Tibial artery (tissue), 4 donors: Measurements from ENCODE around the gene CAPN7.
A peak's percentile ranks its signal among the peaks of the same experiment; 100 is the strongest.

Experiments
- DNase-seq, 2 donors: peaks; one replicate each; pipeline ENCODE4 v3.0.0-alpha.2; 2019
- H3K27ac ChIP-seq, 2 donors: fragments of 200-600 bp; sonication (generic) in 1 of 2; 1 replicate in 1 of 2; 2 replicates in 1 of 2; pipeline ENCODE4 v1.5.1; 2018 to 2019; ENCODE audit warnings: mild to moderate bottlenecking in 1 of 2
- H3K27me3 ChIP-seq, 2 donors: fragments of 200-600 bp; sonication (generic) in 1 of 2; one replicate each; pipeline versions ENCODE4 v1.5.1 to v1.6.0; 2016 to 2019
- H3K36me3 ChIP-seq, 3 donors: fragments of 200-600 bp; sonication (generic) in 2 of 3; one replicate each; pipeline ENCODE4 v1.5.1; 2016 to 2019; ENCODE audit warnings: mild to moderate bottlenecking in 2 of 3
- H3K4me1 ChIP-seq, 4 donors: fragments of 200-600 bp; sonication (generic) in 2 of 4; 1 replicate in 3 of 4; 2 replicates in 1 of 4; pipeline ENCODE4 v1.5.1; 2016 to 2019
- H3K4me3 ChIP-seq, 2 donors: fragments of 200-600 bp; sonication (generic) in 1 of 2; 1 replicate in 1 of 2; 2 replicates in 1 of 2; pipeline ENCODE4 v1.5.1; 2018 to 2019; ENCODE audit warnings: mild to moderate bottlenecking in 2 of 2
- H3K9me3 ChIP-seq, 3 donors: fragments of 200-600 bp; sonication (generic) in 1 of 3; one replicate each; pipeline ENCODE4 v1.5.1; 2016 to 2019
- CTCF ChIP-seq, 2 experiments: fragments of 200-600 bp in 1 of 2; fragments of 450-650 bp in 1 of 2; IDR thresholded peaks; one replicate each; pipeline ENCODE4 v1.5.1; 2017 to 2019; ENCODE audit warnings: antibody characterized with exemption in 2 of 2, mild to moderate bottlenecking in 1 of 2, moderate library complexity in 1 of 2
- intact Hi-C: fragments of 100-400 bp; cut with DNase I; formaldehyde crosslinking; loops from one replicate; pipeline ENCODE4 v1.15.0; 2023; ENCODE audit warnings: low total_unique reads

CAPN7 gene

GRCh38 chr3:15262021-15262420 is 56.0 kb downstream of the CAPN7 start:
- Histone ChIP-seq H3K27ac (peak overlapping the region in 1 of 2 donors; percentile 2), H3K27me3 (no peaks in the 10 kb centered on the region), H3K36me3 (peaks cover 14 to 47% (median 40%) of the 10 kb centered on the region in 3 donors), H3K4me1 (peaks cover 0 to 26% (median 8%) of the 10 kb centered on the region in 4 donors), H3K4me3 (no peak overlapping the region), H3K9me3 (no peaks in the 10 kb centered on the region)
- TF ChIP-seq CTCF (IDR thresholded peaks at IDR 0.05), result no peak
- DNase-seq, result peak in 1 of 2 donors; percentile 60
- intact Hi-C loops, result no loop called here

- H3K27ac ChIP-seq, result peak overlapping the region; percentile 15 to 44
- intact Hi-C loops, result no loop called here
- DNase-seq, result peak in 1 of 2 donors; percentile 60
These were observed 57.1 kb downstream of the CAPN7 start for GRCh38 chr3:15263120-15263519.

GRCh38 chr3:15263926-15264325 is 57.9 kb downstream of the CAPN7 start:
- H3K36me3 ChIP-seq, result peaks cover 11 to 30% (median 21%) of the 10 kb centered on the region in 3 donors
- H3K27ac ChIP-seq, result peak overlapping the region; percentile 15 to 44
- no peak overlapping the region for H3K4me3 ChIP-seq
- H3K27me3 ChIP-seq, result no peaks in the 10 kb centered on the region
- no peaks in the 10 kb centered on the region for H3K9me3 ChIP-seq
- intact Hi-C loops, result no loop called here
- peaks cover 0 to 32% (median 15%) of the 10 kb centered on the region in 4 donors for H3K4me1 ChIP-seq
- no peak for TF ChIP-seq CTCF (IDR thresholded peaks at IDR 0.05)
- no peak for DNase-seq

More at GRCh38 chr3:15263120-15263519, 57.1 kb downstream of the CAPN7 start:
- no peak overlapping the region for H3K4me3 ChIP-seq
- peaks cover 11 to 38% (median 29%) of the 10 kb centered on the region in 3 donors for H3K36me3 ChIP-seq
- no peak for TF ChIP-seq CTCF (IDR thresholded peaks at IDR 0.05)
- H3K27me3 ChIP-seq, result no peaks in the 10 kb centered on the region
- peaks cover 0 to 26% (median 11%) of the 10 kb centered on the region in 4 donors for H3K4me1 ChIP-seq
- H3K9me3 ChIP-seq, result no peaks in the 10 kb centered on the region

GRCh38 chr3:15264486-15264885 is 58.4 kb downstream of the CAPN7 start:
- Histone ChIP-seq H3K9me3 (no peaks in the 10 kb centered on the region), H3K27me3 (no peaks in the 10 kb centered on the region), H3K36me3 (peaks cover 8 to 26% (median 17%) of the 10 kb centered on the region in 3 donors), H3K4me3 (no peak overlapping the region), H3K27ac (peak overlapping the region; percentile 15 to 44), H3K4me1 (peaks cover 0 to 35% (median 17%) of the 10 kb centered on the region in 4 donors)
- no peak for TF ChIP-seq CTCF (IDR thresholded peaks at IDR 0.05)
- DNase-seq, result no peak
- intact Hi-C loops, result no loop called here

GRCh38 chr3:15265655-15266509 is 59.8 kb downstream of the CAPN7 start:
- intact Hi-C loops, result loop anchor here (2.0 to 5.0 kb wide), 2 partner anchors 65 to 111 kb away; no protein-coding TSS in a partner anchor
- peaks cover 0 to 12% (median 4%) of the 10 kb centered on the region in 3 donors for H3K36me3 ChIP-seq
- peaks cover 0 to 45% (median 21%) of the 10 kb centered on the region in 4 donors for H3K4me1 ChIP-seq
- no peak overlapping the region for H3K27ac ChIP-seq
- no peak for DNase-seq
- H3K9me3 ChIP-seq, result no peaks in the 10 kb centered on the region
- H3K4me3 ChIP-seq, result no peak overlapping the region
- TF ChIP-seq CTCF (IDR thresholded peaks at IDR 0.05), result no peak
- no peaks in the 10 kb centered on the region for H3K27me3 ChIP-seq
